GM21447 (cell line): ENCODE measurements around the gene UBL4B.

Experiments used
- ATAC-seq: cut with Tn5 transposase; IDR thresholded peaks from one replicate; pipeline ENCODE4 v1.9.1; 2021; ENCODE audit not compliant: unreplicated experiment

Gene UBL4B

DNA sequence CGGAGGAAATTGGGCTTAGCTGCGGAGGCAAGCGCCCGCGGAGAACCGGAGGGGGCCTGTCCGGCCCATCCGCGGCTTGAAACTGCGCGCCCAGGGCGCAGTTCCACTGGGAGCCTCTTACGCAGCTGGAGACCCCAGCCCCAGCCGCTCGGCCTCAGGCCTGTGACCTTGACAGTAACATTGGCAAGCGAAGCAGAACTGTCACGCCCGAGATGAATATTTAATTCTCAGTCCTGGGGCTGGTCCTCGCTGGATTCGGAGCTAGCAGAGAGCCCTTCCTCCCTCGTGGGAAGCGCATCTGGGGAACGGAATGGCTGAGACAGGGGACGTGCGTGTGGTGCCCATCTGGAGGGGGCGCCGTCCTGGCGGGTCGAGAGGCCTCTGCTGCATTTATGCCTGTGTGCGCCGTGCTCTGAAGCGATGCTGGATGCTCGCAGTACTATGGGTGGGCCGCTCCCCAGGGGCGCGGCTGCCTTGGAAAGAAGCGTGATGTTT is 39.0 kb downstream of the UBL4B start:
- ATAC-seq = no peak

- no peak for ATAC-seq
Observed at GRCh38 chr1:110152133-110152785, 40.0 kb downstream of the UBL4B start.

- ATAC-seq = no peak
Observed at GRCh38 chr1:110153407-110153950, 41.2 kb downstream of the UBL4B start.

DNA sequence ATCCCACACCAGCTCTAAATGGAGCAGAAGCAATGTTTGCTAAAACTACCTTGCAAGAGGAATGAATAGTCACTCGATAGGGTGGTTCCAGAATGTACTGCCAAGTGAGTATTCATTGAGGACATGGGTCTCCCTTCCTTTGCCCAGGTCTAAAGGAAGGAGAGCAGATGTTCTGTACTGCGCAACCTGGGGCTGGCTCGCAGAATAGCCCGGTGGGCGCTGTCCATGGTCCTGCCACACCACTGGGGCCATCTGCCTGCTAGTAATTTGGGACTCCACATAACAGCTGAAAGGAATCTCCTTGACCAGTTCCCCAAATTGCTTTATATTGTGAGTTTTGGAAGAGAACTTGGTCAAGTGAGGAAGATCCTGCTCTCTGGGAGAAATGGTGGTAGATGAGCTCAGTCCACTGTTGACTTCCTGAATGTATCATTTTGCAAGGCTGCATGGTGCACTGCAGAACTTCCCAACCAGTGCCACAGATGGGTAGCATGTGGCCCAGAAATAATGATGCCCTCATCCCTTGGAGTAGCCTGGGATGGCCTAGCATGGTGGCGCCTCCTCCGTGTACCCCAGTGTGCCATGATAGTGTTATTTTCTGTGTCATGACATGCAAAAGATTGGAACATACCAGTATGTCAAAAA is 43.8 kb downstream of the UBL4B start:
- no peak for ATAC-seq

DNA sequence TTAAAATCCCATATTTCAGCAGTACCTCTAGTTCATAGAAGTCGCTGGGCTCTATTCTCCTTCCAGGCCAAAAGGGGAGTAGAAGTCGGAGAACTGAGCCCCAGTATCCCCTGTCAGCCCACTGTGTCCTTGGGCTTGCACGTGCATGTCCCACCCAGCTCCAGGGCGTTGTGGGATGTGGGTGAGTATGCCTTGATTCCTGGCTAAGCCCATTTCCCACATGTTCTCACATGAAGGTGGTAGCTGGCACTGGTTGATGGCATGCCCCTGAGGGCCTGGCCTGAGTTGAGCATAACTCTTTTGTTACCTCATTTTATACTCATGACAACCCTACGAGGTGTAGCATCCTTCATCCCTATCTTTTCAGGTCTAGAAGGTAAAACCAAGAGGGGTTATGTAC is 46.0 kb downstream of the UBL4B start:
- no peak for ATAC-seq

DNA sequence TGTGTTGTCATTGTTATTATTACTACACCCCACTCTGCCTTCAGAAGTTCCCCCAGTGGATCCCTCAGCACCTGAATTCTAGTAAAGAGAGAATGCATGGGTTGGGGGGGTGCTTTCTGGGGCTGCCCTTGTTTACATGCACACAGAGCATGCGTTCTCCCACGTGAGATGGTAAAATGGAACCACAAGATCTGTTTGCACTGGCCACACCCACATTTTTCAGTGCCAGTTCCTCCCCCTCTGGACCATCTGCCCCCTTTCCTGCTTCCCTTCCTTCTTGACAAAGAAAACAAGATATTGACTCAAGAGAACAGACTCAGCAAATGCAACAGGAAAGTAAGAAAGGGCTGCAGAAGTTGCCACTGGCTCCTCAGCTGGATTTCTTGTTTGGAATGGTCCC is 46.9 kb downstream of the UBL4B start:
- ATAC-seq = no peak

DNA sequence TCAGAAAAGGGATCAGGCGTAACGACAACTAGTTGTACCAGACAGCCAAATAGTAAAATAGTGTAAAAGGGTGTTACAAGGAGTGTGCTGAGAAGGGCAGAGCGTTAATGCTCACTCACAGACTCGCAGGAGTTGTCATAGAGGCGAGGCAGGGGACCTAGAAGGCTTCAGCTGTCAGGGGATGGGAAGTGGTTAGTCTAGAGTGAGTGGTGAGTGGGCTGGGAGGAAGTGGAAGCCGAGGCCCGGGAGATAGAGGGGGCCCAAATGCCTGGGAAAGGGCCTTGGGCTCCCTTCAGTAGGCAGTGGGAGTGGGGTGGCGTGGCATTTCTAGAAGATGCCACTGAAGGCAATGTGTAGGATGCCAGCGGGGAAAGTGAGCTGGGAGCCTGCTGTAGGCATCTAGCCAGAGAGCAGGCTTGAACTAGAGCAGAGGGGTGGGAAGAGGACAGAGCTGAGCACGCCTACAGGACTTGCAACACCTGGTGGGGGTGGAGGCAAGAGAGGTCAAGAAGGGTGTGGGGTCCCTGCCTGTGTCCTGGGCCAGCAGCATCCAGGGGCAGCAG is 48.4 kb downstream of the UBL4B start:
- no peak for ATAC-seq

DNA sequence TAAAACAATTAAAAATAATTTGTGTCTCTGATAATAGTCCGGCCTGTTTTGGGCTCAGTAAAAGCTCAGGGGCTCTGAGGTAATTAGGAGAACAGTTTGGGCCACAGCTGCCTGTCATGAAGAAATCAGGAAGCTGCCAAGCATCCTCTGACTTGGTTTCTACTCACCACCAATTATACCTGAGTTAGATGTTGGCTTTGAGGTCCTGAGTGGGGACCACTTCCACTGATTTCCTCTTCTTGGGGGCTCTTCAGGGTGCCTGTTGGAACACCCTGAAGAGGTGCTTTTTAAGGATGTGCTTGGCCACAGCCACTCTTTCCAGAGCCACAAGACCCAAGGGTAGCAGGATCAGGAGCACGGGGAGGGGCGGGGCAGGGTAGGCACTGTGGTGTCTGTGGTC is 48.9 kb downstream of the UBL4B start:
- ATAC-seq = no peak

DNA sequence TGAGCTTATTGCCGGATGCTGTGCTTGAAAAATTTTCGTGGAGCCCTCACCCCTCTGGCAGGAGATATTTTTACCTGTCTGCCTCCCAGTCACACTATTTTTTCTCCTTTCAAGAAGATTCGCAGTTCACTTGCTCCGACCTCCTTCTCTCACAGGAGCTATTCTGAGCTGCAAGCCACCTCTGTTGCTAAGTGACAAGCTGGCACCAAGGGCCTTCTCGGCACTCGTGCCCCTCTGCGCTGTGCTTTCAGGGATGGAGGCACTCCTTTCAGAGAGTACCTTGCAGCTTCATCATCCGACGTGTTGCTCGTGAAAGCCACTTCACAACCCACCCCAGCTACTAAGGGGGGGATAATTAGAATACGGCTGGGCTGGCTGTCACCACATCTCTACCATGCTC is 49.6 kb downstream of the UBL4B start:
- no peak for ATAC-seq
